ENCODE data around the gene LBX2. TPM values are rescaled to one million over a fixed set of nuclear protein-coding genes. Genes with fewer than 3 reads are reported as not detected.
"Not testable (repeated sequence)": the region's sequence is repeated elsewhere in the genome, so short reads cannot be mapped to it uniquely, and the experiment has no call there.

The LBX2 gene
- total RNA-seq, 1 donor from 2014 or later: 0.54 TPM

DNA sequence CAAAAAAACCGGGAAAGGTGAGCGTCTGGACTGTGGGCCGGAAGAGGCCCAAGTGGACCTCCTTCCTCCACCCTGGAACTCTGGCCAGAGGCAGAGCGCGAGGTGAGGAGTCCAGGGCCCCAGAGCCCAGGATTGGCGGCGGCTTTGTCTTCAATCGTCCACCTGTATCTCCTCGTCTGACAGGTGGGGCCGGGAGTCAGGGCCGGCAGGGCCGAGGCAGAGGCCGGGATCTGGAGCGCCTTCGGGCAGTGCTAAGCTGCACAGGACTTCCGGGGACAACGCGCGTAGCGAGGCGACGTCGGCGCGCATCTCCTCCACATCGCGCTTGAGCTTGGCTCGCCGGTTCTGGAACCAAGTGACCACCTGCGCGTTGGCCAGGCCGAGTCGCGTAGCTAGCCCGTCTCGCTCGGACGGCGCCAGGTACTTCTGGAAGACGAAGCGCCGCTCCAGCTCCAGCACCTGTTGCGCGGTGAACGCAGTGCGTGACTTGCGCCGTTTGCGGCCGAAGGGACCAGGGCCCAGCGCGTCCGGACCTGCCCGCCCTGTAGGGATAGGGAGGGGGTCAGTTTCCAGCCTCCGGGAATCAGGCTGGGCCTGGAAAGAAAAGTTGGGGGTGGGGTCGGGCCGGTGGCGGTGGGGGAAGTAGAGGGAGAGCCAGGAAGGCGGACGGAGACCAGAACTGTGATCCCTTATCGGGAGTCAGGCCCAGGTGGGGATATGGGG is 1.5 kb downstream of the LBX2 start:
- Mint-ChIP-seq H3K27me3 (ENCODE audit: insufficient read depth) (peaks cover 44% of the 10 kb centered on the region), H3K4me1 (ENCODE audit: low read depth) (peaks cover 42% of the 10 kb centered on the region), H3K27ac (peak overlapping the region; percentile 85), H3K9me3 (no peaks in the 10 kb centered on the region), H3K36me3 (ENCODE audit: low read depth) (peaks cover 42% of the 10 kb centered on the region), H3K4me3 (peak overlapping the region; percentile 93)
- intact Hi-C loops (cut with micrococcal nuclease): loop anchor here (1.0 kb wide), 4 partner anchors 9 to 31 kb away; partner anchors contain the start of genes AUP1, HTRA2, PCGF1 and TLX2
- no peak for DNase-seq (ENCODE audit: low spot score)

DNA sequence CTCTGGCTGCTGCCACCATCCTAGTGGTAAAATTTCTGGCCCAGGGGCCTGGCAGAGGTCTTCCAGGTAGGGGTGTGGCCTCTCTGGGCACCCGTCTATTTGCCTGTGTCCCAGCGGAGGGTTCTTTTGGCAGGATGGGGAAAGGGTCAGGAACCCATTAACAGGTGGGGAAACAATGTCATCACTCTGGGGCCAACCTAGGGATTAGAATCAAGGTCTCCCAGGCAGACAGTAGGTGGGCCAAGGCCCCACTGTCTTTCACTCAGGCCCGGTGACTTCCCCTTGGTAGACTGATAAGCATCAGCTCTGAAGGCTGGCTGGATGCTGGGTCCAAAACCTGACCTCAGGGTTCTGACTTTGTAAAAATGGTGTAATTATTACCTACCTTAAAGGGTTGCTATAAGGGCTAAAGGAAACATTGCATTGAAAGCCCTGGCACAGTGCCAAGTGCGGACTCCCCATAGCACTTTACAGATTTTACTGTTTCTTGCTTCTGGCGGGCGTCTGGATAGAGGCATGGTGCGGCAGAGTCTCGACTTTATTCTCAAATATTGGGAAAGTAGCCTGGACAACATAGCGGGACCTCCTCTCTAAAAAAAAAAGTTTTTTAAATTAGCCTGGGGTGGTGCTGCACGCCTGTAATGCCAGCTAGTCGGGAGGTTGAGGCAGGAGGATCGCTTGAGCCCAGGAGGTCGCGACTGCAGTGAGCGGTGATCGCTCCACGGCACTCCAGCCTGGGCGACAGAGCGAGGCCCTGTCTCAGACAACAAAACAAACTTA is 2.2 kb downstream of the LBX2 start:
- peaks cover 38% of the 10 kb centered on the region for H3K27me3 Mint-ChIP-seq (ENCODE audit: insufficient read depth)
- no peak for DNase-seq (ENCODE audit: low spot score)
- H3K27ac Mint-ChIP-seq: peak overlapping the region; percentile 52
- intact Hi-C loops (cut with micrococcal nuclease): no loop called here
- peaks cover 43% of the 10 kb centered on the region for H3K36me3 Mint-ChIP-seq (ENCODE audit: low read depth)
- H3K4me3 Mint-ChIP-seq: peak overlapping the region; percentile 93
- peaks cover 35% of the 10 kb centered on the region for H3K4me1 Mint-ChIP-seq (ENCODE audit: low read depth)
- H3K9me3 Mint-ChIP-seq: no peaks in the 10 kb centered on the region

DNA sequence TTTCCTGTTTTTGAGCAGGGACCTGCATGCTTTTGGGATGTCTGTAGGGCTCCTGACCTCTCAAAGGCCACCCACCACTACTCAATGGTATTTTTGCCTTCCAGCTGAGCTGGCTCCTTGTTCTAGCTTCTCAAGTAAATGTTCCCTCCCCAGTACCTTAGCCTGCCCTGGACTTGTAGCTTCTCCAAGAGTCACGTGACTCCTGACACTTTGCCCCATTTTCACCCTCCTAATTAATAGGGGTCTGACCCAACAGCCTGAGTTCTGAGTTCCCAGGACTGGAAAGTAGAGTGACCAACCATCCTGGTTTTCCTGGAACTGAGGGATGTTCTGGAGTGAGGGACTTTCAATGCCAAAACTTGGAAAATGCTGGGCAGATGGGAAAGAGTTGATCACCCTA is 4.0 kb downstream of the LBX2 start:
- no peak overlapping the region for H3K27ac Mint-ChIP-seq
- H3K4me3 Mint-ChIP-seq: no peak overlapping the region
- H3K4me1 Mint-ChIP-seq (ENCODE audit: low read depth): peaks cover 26% of the 10 kb centered on the region
- H3K36me3 Mint-ChIP-seq (ENCODE audit: low read depth): peaks cover 45% of the 10 kb centered on the region
- no peaks in the 10 kb centered on the region for H3K9me3 Mint-ChIP-seq
- intact Hi-C loops (cut with micrococcal nuclease): no loop called here
- peaks cover 22% of the 10 kb centered on the region for H3K27me3 Mint-ChIP-seq (ENCODE audit: insufficient read depth)
- DNase-seq (ENCODE audit: low spot score): no peak

DNA sequence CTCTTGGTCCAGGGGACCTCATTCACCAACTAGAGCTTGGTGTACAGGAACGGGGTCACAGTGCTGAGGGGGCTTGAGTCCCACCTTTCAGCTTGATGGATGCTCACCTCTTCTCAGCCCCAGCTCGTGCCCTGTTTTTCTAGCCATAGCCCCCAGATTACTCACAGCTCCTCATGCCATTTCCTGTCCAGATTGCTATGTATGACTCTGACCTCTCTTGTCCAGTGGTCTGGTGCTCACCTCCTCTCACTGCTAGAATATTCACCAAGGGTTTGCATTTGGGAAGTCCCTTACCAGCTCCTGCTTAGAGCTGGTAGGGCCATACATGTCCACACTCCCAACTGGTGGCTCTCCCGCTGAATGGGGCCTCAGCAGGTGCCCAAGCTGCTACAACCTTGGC is 5.9 kb downstream of the LBX2 start:
- intact Hi-C loops (cut with micrococcal nuclease): no loop called here
- Mint-ChIP-seq H3K27me3 (ENCODE audit: insufficient read depth) (peaks cover 9% of the 10 kb centered on the region), H3K27ac (no peak overlapping the region), H3K4me3 (no peak overlapping the region), H3K36me3 (ENCODE audit: low read depth) (peaks cover 49% of the 10 kb centered on the region), H3K9me3 (no peaks in the 10 kb centered on the region), H3K4me1 (ENCODE audit: low read depth) (peaks cover 13% of the 10 kb centered on the region)
- no peak for DNase-seq (ENCODE audit: low spot score)

DNA sequence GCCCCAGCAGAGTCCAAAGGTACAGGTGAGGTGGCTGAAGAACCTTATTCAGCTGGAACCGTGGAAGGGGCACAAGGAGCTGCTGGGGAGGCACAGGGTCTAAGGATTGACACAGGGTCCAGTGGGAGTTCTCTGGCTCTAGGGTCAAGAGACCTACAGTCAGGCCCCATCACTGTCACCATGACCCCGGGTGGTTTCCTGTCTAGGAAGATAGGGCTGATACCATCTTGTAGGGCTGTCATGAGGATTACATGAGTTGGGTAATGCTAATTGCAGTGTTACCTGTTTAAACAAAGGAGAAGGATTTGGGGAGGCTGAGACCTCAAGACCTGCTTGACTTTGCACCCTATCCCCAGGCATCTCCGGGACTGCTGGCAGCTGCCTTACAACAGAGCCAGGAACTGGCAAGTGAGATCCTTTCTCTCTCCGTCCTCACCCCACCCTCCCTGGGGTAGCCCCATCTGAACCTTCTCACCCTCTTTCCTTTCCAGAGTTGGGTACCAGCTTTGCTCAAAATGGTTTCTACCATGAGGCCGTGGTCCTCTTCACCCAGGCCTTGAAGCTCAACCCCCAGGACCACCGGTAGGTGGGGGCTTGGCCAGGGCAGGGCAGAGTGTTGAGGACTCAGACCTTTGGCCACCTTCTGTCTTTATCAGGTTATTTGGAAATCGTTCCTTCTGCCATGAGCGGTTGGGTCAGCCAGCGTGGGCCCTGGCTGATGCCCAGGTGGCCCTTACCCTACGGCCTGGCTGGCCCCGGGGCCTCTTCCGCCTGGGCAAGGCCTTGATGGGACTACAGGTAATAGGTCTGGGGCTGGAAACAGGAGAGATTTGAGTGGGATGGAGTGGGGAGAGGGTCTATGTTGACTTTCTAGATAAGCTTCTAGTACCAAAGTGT is 7.5 kb downstream of the LBX2 start:
- no peaks in the 10 kb centered on the region for H3K9me3 Mint-ChIP-seq
- peaks cover 1% of the 10 kb centered on the region for H3K27me3 Mint-ChIP-seq (ENCODE audit: insufficient read depth)
- peaks cover 45% of the 10 kb centered on the region for H3K36me3 Mint-ChIP-seq (ENCODE audit: low read depth)
- intact Hi-C loops (cut with micrococcal nuclease): no loop called here
- H3K4me3 Mint-ChIP-seq: no peak overlapping the region
- no peak for DNase-seq (ENCODE audit: low spot score)
- no peak overlapping the region for H3K27ac Mint-ChIP-seq
- no peaks in the 10 kb centered on the region for H3K4me1 Mint-ChIP-seq (ENCODE audit: low read depth)

DNA sequence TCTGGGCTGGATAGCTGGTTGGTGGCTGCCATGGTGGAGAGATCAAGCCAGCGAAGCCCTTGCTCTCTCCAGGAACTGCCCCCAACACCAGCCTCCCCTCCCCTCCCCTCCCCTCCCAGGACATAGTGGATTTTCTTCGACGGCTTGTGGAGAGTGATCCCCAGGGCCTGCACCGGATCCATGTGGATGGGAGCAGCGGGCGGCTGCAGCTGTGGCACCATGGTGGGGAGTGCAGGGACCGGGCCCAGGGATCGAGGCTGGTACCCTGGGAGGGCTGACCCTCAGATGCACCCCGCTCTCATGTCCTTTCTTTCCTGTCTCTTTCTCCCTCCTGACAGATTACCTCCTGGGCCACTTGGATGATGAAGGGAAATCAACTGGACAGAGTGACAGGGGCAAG is 9.5 kb downstream of the LBX2 start:
- Mint-ChIP-seq H3K4me1 (ENCODE audit: low read depth) (no peaks in the 10 kb centered on the region), H3K4me3 (no peak overlapping the region), H3K9me3 (no peaks in the 10 kb centered on the region), H3K27me3 (ENCODE audit: insufficient read depth) (no peaks in the 10 kb centered on the region), H3K27ac (no peak overlapping the region), H3K36me3 (ENCODE audit: low read depth) (peaks cover 48% of the 10 kb centered on the region)
- intact Hi-C loops (cut with micrococcal nuclease): no loop called here
- no peak for DNase-seq (ENCODE audit: low spot score)

DNA sequence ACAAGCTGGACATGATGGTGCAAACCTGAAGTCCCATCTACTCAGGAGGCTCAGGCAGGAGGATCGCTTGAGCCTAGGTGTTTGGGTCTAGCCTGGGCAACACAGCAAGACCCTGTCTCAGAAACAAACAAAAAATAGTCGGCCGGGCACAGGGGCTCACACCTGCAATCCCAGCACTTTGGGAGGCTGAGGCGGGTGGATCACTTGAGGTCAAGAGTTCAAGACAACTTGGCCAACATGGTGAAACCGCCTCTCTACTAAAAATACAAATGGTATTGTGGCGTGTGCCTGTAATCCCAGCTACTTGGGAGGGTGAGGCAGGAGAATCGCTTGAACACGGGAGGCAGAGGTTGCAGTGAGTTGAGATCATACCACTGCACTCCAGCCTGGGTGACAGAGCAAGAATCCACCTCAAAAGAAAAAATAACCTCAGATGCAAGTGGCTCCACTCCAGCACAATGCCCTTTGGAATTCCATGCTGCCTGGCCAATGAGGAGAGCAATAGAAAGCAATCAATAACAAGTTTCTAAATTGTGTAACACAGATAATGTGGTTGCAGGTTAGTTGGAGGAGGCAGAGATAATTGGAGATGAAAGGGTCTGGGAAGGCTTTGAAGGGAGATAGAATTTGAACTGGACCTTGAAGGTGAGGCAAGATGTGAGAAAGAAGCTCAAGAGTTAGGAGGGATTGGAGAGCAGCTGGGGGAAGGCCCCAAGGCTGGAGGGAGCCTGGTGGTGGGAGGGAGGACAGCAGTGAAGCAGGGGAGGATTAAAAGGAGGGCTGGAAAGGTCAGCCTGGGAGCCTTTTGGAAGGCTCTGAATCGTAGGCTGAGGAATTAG is 10.5 kb downstream of the LBX2 start:
- Mint-ChIP-seq H3K27ac (no peak overlapping the region), H3K4me1 (ENCODE audit: low read depth) (peaks cover 5% of the 10 kb centered on the region), H3K4me3 (no peak overlapping the region), H3K9me3 (no peaks in the 10 kb centered on the region), H3K36me3 (ENCODE audit: low read depth) (peaks cover 42% of the 10 kb centered on the region), H3K27me3 (ENCODE audit: insufficient read depth) (no peaks in the 10 kb centered on the region)
- intact Hi-C loops (cut with micrococcal nuclease): no loop called here
- no peak for DNase-seq (ENCODE audit: low spot score)

DNA sequence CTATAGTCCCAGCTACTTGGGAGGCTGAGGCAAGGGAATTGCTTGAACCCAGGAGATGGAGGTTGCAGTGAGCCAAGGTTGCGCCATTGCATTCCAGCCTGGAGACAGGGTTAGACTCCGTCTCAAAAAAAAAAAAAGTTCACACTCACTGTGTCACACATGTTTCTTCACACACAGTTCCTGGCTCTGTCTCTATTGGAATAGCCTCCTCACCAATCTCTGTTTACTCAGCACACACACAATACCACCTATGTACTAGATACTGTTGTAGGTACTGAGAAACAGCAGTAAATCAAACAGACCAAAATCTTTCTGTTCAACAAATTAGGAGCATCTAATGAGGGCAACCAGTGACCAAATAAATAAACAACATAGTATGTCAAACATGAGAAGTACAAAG is 13.3 kb downstream of the LBX2 start:
- intact Hi-C loops (cut with micrococcal nuclease): no loop called here
- H3K36me3 Mint-ChIP-seq (ENCODE audit: low read depth): peaks cover 30% of the 10 kb centered on the region
- DNase-seq (ENCODE audit: low spot score): no peak

DNA sequence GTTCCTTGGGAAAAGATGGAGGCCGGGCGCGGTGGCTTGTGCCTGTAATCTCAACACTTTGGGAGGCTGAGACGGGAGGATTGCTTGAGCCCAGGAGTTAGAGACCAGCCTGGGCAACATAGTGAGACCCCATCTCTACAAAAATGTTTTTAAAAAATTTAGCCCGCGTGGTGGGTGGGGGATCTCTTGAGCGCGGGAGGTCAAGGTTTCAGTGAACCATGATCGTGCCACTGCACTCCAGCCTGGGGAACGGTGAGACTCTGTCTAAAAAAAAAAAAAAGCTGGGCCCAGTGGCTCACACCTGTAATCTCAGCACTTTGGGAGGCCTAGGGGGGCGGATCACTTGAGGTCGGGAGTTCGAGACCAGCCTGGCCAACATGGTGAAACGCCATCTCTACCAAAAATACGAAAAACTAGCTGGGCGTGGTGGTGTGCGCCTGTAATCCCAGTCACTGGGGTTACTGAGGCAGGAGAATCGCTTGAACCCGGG is 15.7 kb downstream of the LBX2 start:
- H3K36me3 Mint-ChIP-seq (ENCODE audit: low read depth): peaks cover 28% of the 10 kb centered on the region
- H3K9me3 Mint-ChIP-seq; H3K27me3 Mint-ChIP-seq (ENCODE audit: insufficient read depth); DNase-seq (ENCODE audit: low spot score): not testable (repeated sequence)
- H3K27ac Mint-ChIP-seq: peak overlapping the region; percentile 99
- peak overlapping the region; percentile 99 for H3K4me3 Mint-ChIP-seq
- H3K4me1 Mint-ChIP-seq (ENCODE audit: low read depth): peaks cover 35% of the 10 kb centered on the region
- intact Hi-C loops (cut with micrococcal nuclease): loop anchor here (1.0 kb wide), 12 partner anchors 11 to 746 kb away; partner anchors contain the start of genes AUP1, C2orf81, DOK1 and HTRA2

More for the DNA sequence above, 13.3 kb downstream of the LBX2 start:
- Mint-ChIP-seq H3K4me1 (ENCODE audit: low read depth) (peaks cover 18% of the 10 kb centered on the region), H3K27me3 (ENCODE audit: insufficient read depth) (no peaks in the 10 kb centered on the region), H3K4me3 (no peak overlapping the region), H3K27ac (no peak overlapping the region), H3K9me3 (no peaks in the 10 kb centered on the region)

DNA sequence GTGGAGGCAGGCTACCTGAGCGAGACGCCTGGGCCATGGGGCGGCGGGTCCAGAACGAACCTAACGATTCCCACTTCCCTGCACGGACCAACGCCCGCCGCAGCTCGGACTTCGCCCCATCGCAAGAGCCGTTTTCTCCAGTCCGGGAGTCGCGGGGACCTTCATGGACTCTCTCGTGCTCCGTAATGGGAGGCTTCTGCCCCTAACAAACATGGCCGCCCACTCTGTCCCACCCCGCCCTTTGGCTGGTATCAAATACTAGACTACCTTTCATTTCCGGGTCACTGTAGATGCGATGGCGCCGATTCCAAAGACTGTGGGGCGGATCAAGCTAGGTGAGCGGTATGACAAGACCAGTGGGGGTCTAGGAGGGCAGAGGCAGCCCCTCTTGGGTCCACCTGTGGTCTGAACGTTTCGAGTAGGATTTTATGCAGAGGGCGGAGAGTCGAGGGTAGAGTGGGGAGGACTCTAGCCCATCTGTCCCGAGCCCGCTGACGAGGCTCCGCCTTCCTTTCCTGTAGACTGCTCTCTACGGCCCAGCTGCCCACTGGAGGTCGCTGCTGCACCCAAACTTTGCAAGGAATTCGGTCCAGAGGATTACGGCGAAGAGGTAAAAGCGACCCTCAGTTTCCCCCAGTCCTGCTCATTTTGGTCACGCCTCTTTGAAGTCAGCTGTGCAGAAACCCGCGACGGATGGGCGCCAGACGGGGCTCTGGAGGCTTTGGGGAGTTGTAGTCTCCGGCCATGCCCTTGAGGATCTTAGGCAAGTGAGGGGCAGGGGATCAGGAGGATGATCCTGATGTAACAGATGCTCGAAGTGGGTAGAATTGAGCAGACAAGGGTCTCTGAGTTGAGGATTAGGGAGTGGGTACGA is 16.4 kb downstream of the LBX2 start, which contains the start of the genes CCDC142 and TTC31:
Gene CCDC142 (minus strand): TSS at position 198 of the 874 bp plus-strand sequence. CDS start 161 bp downstream, at position 37.
Gene TTC31 (plus strand): TSS at position 281 of the 874 bp plus-strand sequence. CDS start 15 bp downstream, at position 296.
- H3K27ac Mint-ChIP-seq: peak within 1 kb of the TSS; percentile 99
- intact Hi-C loops (cut with micrococcal nuclease): loop anchor here (1.0 kb wide), 12 partner anchors 11 to 746 kb away; partner anchors contain the start of genes AUP1, C2orf81, DOK1 and HTRA2
- no peaks in the 10 kb centered on the region for H3K27me3 Mint-ChIP-seq (ENCODE audit: insufficient read depth)
- peaks cover 35% of the 10 kb centered on the region for H3K4me1 Mint-ChIP-seq (ENCODE audit: low read depth)
- no peaks in the 10 kb centered on the region for H3K9me3 Mint-ChIP-seq
- H3K36me3 Mint-ChIP-seq (ENCODE audit: low read depth): peaks cover 28% of the 10 kb centered on the region
- H3K4me3 Mint-ChIP-seq: peak within 1 kb of the TSS; percentile 99
- DNase-seq (ENCODE audit: low spot score): peak; percentile 89

All from activated T-helper 1 cell treated with anti-CD3 and anti-CD28 coated beads, Interleukin-12 subunit alpha, Interleukin-12 subunit beta, Interleukin-2, Interleukin-4 antibody, amounts not matched to agents 30 ng/mL and 10 ng/mL and 1 ng/mL, durations not matched to agents 14 hours and 24 hours and 36 hours (primary cell).